Lung (tissue), 16 donors: ENCODE data around the gene WFDC11. TPM values are rescaled to one million over a fixed set of nuclear protein-coding genes. Genes with fewer than 3 reads are reported as not detected.
A peak's percentile ranks its signal among the peaks of the same experiment; 100 is the strongest.
"Not testable (repeated sequence)": the region's sequence is repeated elsewhere in the genome, so short reads cannot be mapped to it uniquely, and the experiment has no call there.

ENCODE experiments used
- ATAC-seq: fragments of 200-7000 bp; cut with Tn5 transposase; one replicate; pipeline ENCODE4 v1.9.1; 2020; ENCODE audit warnings: moderate number of reproducible peaks; ENCODE audit not compliant: insufficient read depth, low FRiP score
- DNase-seq, 3 donors: peaks; one replicate each; pipeline ENCODE4 v3.0.0-alpha.2; 2013 to 2017
- H3K27ac ChIP-seq, 2 donors: one replicate each; pipeline ENCODE4 v1.5.1; 2013; ENCODE audit warnings: mild to moderate bottlenecking in 2 of 2, moderate library complexity in 2 of 2, control low read depth in 1 of 2, inconsistent platforms in 1 of 2, low read depth in 1 of 2, low read length in 1 of 2
- H3K27me3 ChIP-seq, 3 donors: one replicate each; pipeline ENCODE4 v1.5.1; 2013; ENCODE audit warnings: low read length in 2 of 3; ENCODE audit not compliant: control insufficient read depth in 3 of 3, insufficient read depth in 3 of 3
- H3K36me3 ChIP-seq, 4 donors: one replicate each; pipeline ENCODE4 v1.5.1; 2013; ENCODE audit warnings: low read length in 4 of 4, mild to moderate bottlenecking in 1 of 4, moderate library complexity in 1 of 4; ENCODE audit not compliant: control insufficient read depth in 4 of 4, insufficient read depth in 4 of 4
- H3K4me1 ChIP-seq, 5 donors: one replicate each; pipeline ENCODE4 v1.5.1; 2013; ENCODE audit warnings: low read length in 5 of 5, mild to moderate bottlenecking in 2 of 5, moderate library complexity in 1 of 5; ENCODE audit not compliant: control insufficient read depth in 5 of 5, insufficient read depth in 5 of 5
- H3K4me3 ChIP-seq: one replicate; pipeline ENCODE4 v1.5.1; 2013; ENCODE audit warnings: mild to moderate bottlenecking, control low read depth, moderate library complexity
- H3K9ac ChIP-seq, 2 donors: one replicate each; pipeline ENCODE4 v1.5.1; 2013; ENCODE audit warnings: low read length in 2 of 2, control low read depth in 1 of 2; ENCODE audit not compliant: insufficient read depth in 1 of 2
- H3K9me3 ChIP-seq, 4 donors: one replicate each; pipeline ENCODE4 v1.5.1; 2013; ENCODE audit warnings: low read length in 3 of 4, mild to moderate bottlenecking in 1 of 4, moderate library complexity in 1 of 4; ENCODE audit not compliant: control insufficient read depth in 4 of 4, insufficient read depth in 3 of 4
- CTCF ChIP-seq: IDR thresholded peaks from 2 replicates; pipeline ENCODE4 v1.5.1; 2012; ENCODE audit warnings: mild to moderate bottlenecking; ENCODE audit errors: control extremely low read depth, extremely low read depth
- WGBS, 2 donors: extraction: QIAGEN DNeasy Blood & Tissue Kit; methylation state at CpG; one replicate each; pipeline ENCODE4 v1.1.7; 2013; 5-methylcytosine and 5-hydroxymethylcytosine counted together
- long read RNA-seq, 5 donors: transcript quantifications; one replicate each; lab custom pipeline, GENCODE V29; 2026
- polyA plus RNA-seq, 2 donors: library from polyadenylated mRNA; stranded (reverse); fragments of 200-250 nt; gene quantifications; one replicate each; pipeline ENCODE4 v1.2.1, GENCODE V29; 2013
- total RNA-seq, 2 donors: library from RNA; depleted of rRNA in 1 of 2; stranded (reverse); fragments of >200 nt in 1 of 2; gene quantifications; one replicate each; pipeline ENCODE4 v1.2.1, GENCODE V29; 2014 to 2021
- donor health status: control.
- donor health status: control.
- donor health status: Bipolar disorder and iron deficiency.
- donor health status: healthy.
- donor health status: DM: yes; HTN: yes; CAD: no.

The WFDC11 gene
- not detected for total RNA-seq
- polyA plus RNA-seq: not detected
- long read RNA-seq, donor 1: 0 reads
- long read RNA-seq, donor 2: 0 reads
- long read RNA-seq, donor 3: 0 reads
- long read RNA-seq, donor 4: 0 reads
- long read RNA-seq, donor 5: 0 reads

- 79 to 86% methylated on average over 1 of the region's 1 CpG for WGBS, 2 donors
- TF ChIP-seq CTCF: no peak
- H3K36me3 ChIP-seq: no peaks in the 10 kb centered on the region
Measured at GRCh38 chr20:45670139-45670538, at the start of gene WFDC11. TSS of gene WFDC11 (minus strand) at chr20:45670239. CDS start at chr20:45650600, 19,639 bp downstream.

GRCh38 chr20:45716141-45716688 is 46.2 kb upstream of the WFDC11 start:
- not testable (repeated sequence) for H3K4me1 ChIP-seq, ATAC-seq, H3K36me3 ChIP-seq, DNase-seq, H3K27me3 ChIP-seq, H3K9ac ChIP-seq, H3K27ac ChIP-seq, H3K4me3 ChIP-seq, H3K9me3 ChIP-seq

More at GRCh38 chr20:45670139-45670538, at the start of gene WFDC11:
- Histone ChIP-seq H3K9ac (no peak within 1 kb of the TSS), H3K27ac (no peak within 1 kb of the TSS), H3K27me3 (no peaks in the 10 kb centered on the region), H3K4me3 (no peak within 1 kb of the TSS), H3K4me1 (no peaks in the 10 kb centered on the region), H3K9me3 (no peaks in the 10 kb centered on the region)
- ATAC-seq (no peak), DNase-seq (no peak)

GRCh38 chr20:45704969-45705637 is 35.1 kb upstream of the WFDC11 start, which contains the start of gene WFDC10B:
TSS of gene WFDC10B (minus strand) at chr20:45705019. CDS start at chr20:45685992, 19,027 bp downstream.
- H3K4me1 ChIP-seq: peaks cover 0 to 2% (median 0%) of the 10 kb centered on the region in 5 donors
- H3K27ac ChIP-seq: no peak within 1 kb of the TSS
- H3K9me3 ChIP-seq: peaks cover 0 to 2% (median 0%) of the 10 kb centered on the region in 4 donors
- no peak for ATAC-seq
- H3K4me3 ChIP-seq: no peak within 1 kb of the TSS
- 83 to 91% methylated on average over 1 of the region's 1 CpG for WGBS, 2 donors
- no peaks in the 10 kb centered on the region for H3K27me3 ChIP-seq
- no peaks in the 10 kb centered on the region for H3K36me3 ChIP-seq
- no peak within 1 kb of the TSS for H3K9ac ChIP-seq
- TF ChIP-seq CTCF: no peak
- peak in 2 of 3 donors; percentile 9 to 34 for DNase-seq

- WGBS, 2 donors: 74 to 81% methylated on average over 4 of the region's 4 CpGs
- no peak for TF ChIP-seq CTCF
- no peak for ATAC-seq
- Histone ChIP-seq H3K9me3 (peaks cover 0 to 2% (median 0%) of the 10 kb centered on the region in 4 donors), H3K4me3 (no peak within 1 kb of the TSS), H3K27me3 (no peaks in the 10 kb centered on the region), H3K4me1 (peaks cover 0 to 2% (median 0%) of the 10 kb centered on the region in 5 donors), H3K36me3 (no peaks in the 10 kb centered on the region), H3K27ac (no peak within 1 kb of the TSS), H3K9ac (no peak within 1 kb of the TSS)
- DNase-seq: no peak
Measured at GRCh38 chr20:45701873-45702272, 31.8 kb upstream of the WFDC11 start, which contains the start of gene WFDC13. TSS of gene WFDC13 (plus strand) at chr20:45702038. CDS start at chr20:45702124, 86 bp downstream.
